HepG2 (cell line): ENCODE data around the gene BAZ1B. TPM values are rescaled to one million over a fixed set of nuclear protein-coding genes. Genes with fewer than 3 reads are reported as not detected.
A peak's percentile ranks its signal among the peaks of the same experiment; 100 is the strongest.

Experiments
- ATAC-seq: fragments of 200-7000 bp; cut with Tn5 transposase; 3 replicates; pipeline ENCODE4 v1.9.1; 2020; ENCODE audit warnings: mild to moderate bottlenecking, moderate library complexity
- BruUV-seq: library from RNA; stranded (reverse); fragments of 400-500 nt; replicated peaks from 2 replicates; lab custom pipeline; 2021; lab: Mats Ljungman, UMichigan
- CTCF ChIA-PET: fragments of 300-600 bp; formaldehyde crosslinking; extraction: SDS; loops from one replicate; lab custom pipeline; 2021; ENCODE audit warnings: low total read pairs, inconsistent platforms, low intra/inter-chr PET ratio; lab: Yijun Ruan, JAX
- POLR2A ChIA-PET: fragments of 350-600 bp; sonication (Branson Sonifier 250); formaldehyde crosslinking; loops from one replicate; lab custom pipeline; 2020; ENCODE audit warnings: antibody characterized with exemption, inconsistent platforms; lab: Yijun Ruan, JAX
- DNase-seq: peaks from one replicate; pipeline ENCODE4 v3.0.0-alpha.2; 2015; ENCODE audit warnings: low spot score
- FAIRE-seq: peaks from 3 replicates; lab custom pipeline; 2011; peaks lifted over from hg19 to GRCh38; lab: Jason Lieb, UNC
- H2AFZ ChIP-seq: one replicate; pipeline ENCODE4 v1.6.1; 2011; ENCODE audit warnings: low read length, inconsistent platforms
- H3K27ac ChIP-seq: fragments of 300-600 bp; 3 replicates; pipeline ENCODE4 v1.8.0; 2011; ENCODE audit warnings: mixed run types, mild to moderate bottlenecking, mixed read lengths, low read length, inconsistent platforms; ENCODE audit not compliant: insufficient read depth; ENCODE audit errors: extremely low read length
- H3K27me3 ChIP-seq, 2 experiments: fragments of 200-600 bp in 1 of 2; 2 replicates in 1 of 2; 3 replicates in 1 of 2; pipeline versions ENCODE4 v1.6.0 to v1.8.0; 2011; ENCODE audit warnings: low read length in 2 of 2, mild to moderate bottlenecking in 2 of 2, moderate library complexity in 2 of 2, inconsistent platforms in 1 of 2; ENCODE audit not compliant: insufficient read depth in 2 of 2, control insufficient read depth in 1 of 2
- H3K36me3 ChIP-seq, 2 experiments: fragments of 200-600 bp in 1 of 2; replicated peaks in 1 of 2; 2 replicates in 1 of 2; 3 replicates in 1 of 2; pipeline versions ENCODE4 v1.5.1 to v1.8.0; 2011; ENCODE audit warnings: low read length in 2 of 2, inconsistent platforms in 1 of 2; ENCODE audit not compliant: insufficient read depth in 2 of 2, control insufficient read depth in 1 of 2
- H3K4me1 ChIP-seq: 2 replicates; pipeline ENCODE4 v1.5.1; 2012; ENCODE audit warnings: low read length, inconsistent platforms; ENCODE audit not compliant: insufficient read depth
- H3K4me2 ChIP-seq: 2 replicates; pipeline ENCODE4 v1.6.0; 2011; ENCODE audit warnings: low read depth, low read length, inconsistent platforms
- H3K4me3 ChIP-seq, 3 experiments: fragments of 200-600 bp in 1 of 3; sonication (generic), shearing (Covaris generic) in 1 of 3; replicated peaks in 1 of 3; 2 replicates each; pipeline ENCODE4 v1.5.1; 2011 to 2016; ENCODE audit warnings: low read length in 3 of 3, inconsistent platforms in 2 of 3, low read depth in 2 of 3, mild to moderate bottlenecking in 2 of 3, control low read depth in 1 of 3, mixed read lengths in 1 of 3; ENCODE audit not compliant: insufficient read depth in 1 of 3
- H3K79me2 ChIP-seq: one replicate; pipeline ENCODE4 v1.6.1; 2011; ENCODE audit warnings: low read length, inconsistent platforms; ENCODE audit not compliant: insufficient read depth
- H3K9ac ChIP-seq: 2 replicates; pipeline ENCODE4 v1.6.0; 2011; ENCODE audit warnings: mild to moderate bottlenecking, low read depth, low read length, inconsistent platforms; ENCODE audit not compliant: insufficient read depth
- H3K9me3 ChIP-seq: 2 replicates; pipeline ENCODE4 v1.5.1; 2012; ENCODE audit warnings: mild to moderate bottlenecking, low read length
- H4K20me1 ChIP-seq: 2 replicates; pipeline ENCODE4 v1.6.0; 2011; ENCODE audit warnings: inconsistent platforms, mild to moderate bottlenecking, low read length, moderate library complexity; ENCODE audit not compliant: insufficient read depth
- CREM ChIP-seq, 2 experiments: sonication (generic) in 1 of 2; formaldehyde crosslinking in 1 of 2; IDR thresholded peaks; 2 replicates each; pipeline versions ENCODE4 v1.4.0 to v1.6.1; 2016 to 2020; ENCODE audit warnings: antibody characterized with exemption in 1 of 2, mild to moderate bottlenecking in 1 of 2, missing genetic modification reagents in 1 of 2
- DNMT3B ChIP-seq: conservative IDR thresholded peaks from 2 replicates; pipeline ENCODE4 v1.6.1; 2016; ENCODE audit warnings: missing biosample characterization, control low read depth
- EHMT2 ChIP-seq: fragments of 200-600 bp; sonication (generic); IDR thresholded peaks from 2 replicates; pipeline ENCODE4 v1.7.0; 2017; ENCODE audit warnings: antibody characterized with exemption, low read depth, low read length, borderline replicate concordance
- ELK4 ChIP-seq: sonication (generic); formaldehyde crosslinking; IDR thresholded peaks from 2 replicates; pipeline ENCODE4 v1.9.0; 2021; ENCODE audit warnings: missing genetic modification reagents, borderline replicate concordance
- GLI4 ChIP-seq: sonication (generic); formaldehyde crosslinking; IDR thresholded peaks from 2 replicates; pipeline ENCODE4 v1.5.1; 2020; ENCODE audit warnings: missing genetic modification reagents, mild to moderate bottlenecking, moderate library complexity, borderline replicate concordance
- MAZ ChIP-seq, 2 experiments: sonication (generic) in 1 of 2; formaldehyde crosslinking in 1 of 2; IDR thresholded peaks; 2 replicates each; pipeline versions ENCODE4 v1.5.0 to v1.6.1; 2012 to 2020; ENCODE audit warnings: low read depth in 2 of 2, mild to moderate bottlenecking in 2 of 2, borderline replicate concordance in 1 of 2, improper control_type of control experiment in 1 of 2, low read length in 1 of 2, missing genetic modification reagents in 1 of 2, moderate library complexity in 1 of 2
- XRCC5 ChIP-seq: fragments of 200-400 bp; formaldehyde crosslinking; optimal IDR thresholded peaks from 2 replicates; pipeline ENCODE3; 2017; ENCODE audit warnings: mild to moderate bottlenecking, low read length
- ZNF615 ChIP-seq: sonication (generic); formaldehyde crosslinking; IDR thresholded peaks from 2 replicates; pipeline ENCODE4 v1.5.0; 2020; ENCODE audit warnings: mild to moderate bottlenecking, missing genetic modification reagents, borderline replicate concordance
- ZNF674 ChIP-seq: sonication (generic); formaldehyde crosslinking; IDR thresholded peaks from 2 replicates; pipeline ENCODE4 v1.5.0; 2020; ENCODE audit warnings: low read depth, mild to moderate bottlenecking, missing genetic modification reagents
- WGBS: methylation state at CpG from one replicate; pipeline ENCODE4 v1.1.6; 2017; ENCODE audit warnings: low lambda C conversion rate; 5-methylcytosine and 5-hydroxymethylcytosine counted together
- in situ Hi-C: cut with HindIII; loops from 2 replicates; pipeline ENCODE4 v1.10.0; 2017; ENCODE audit warnings: low pct_unique_long_range_greater_than_20kb; ENCODE audit not compliant: extremely low pct_ligation_motif_present
- intact Hi-C: fragments of 100-400 bp; cut with micrococcal nuclease; formaldehyde crosslinking; loops from one replicate; pipeline ENCODE4 v1.10.0; 2022; ENCODE audit not compliant: unreplicated experiment
- polyA plus RNA-seq, 8 experiments: library from polyadenylated mRNA; depleted of rRNA in 3 of 8; stranded (reverse) in 7 of 8; unstranded in 1 of 8; fragments of >200 nt; fragmentation: Illumina TruSeq in 4 of 8; extraction: Trizol in 4 of 8; gene quantifications; 2 replicates each; pipeline versions ENCODE4 v1.2.1 to v1.2.3, GENCODE V29; 2011 to 2016; ENCODE audit warnings: low read depth in 4 of 8, missing spikeins in 1 of 8, mixed read lengths in 1 of 8; ENCODE audit not compliant: insufficient read depth in 1 of 8
- total RNA-seq, 5 experiments: library from RNA; depleted of rRNA; stranded (reverse); fragments of >200 nt; fragmentation: Illumina TruSeq; extraction: Trizol; gene quantifications; 2 replicates each; pipeline ENCODE4 v1.2.3, GENCODE V29; 2016; ENCODE audit warnings: low read depth in 1 of 5

Gene BAZ1B
- total and polyA plus RNA-seq, 2 of the 13 experiments (the other 11 are each of a cell fraction or from before 2014, with no cell fraction given), result 18.6 to 69.4 TPM

- POLR2A ChIA-PET, result interaction anchor here (0.6 to 2.5 kb wide), 8 partner anchors 22 to 214 kb away, joined by 3 to 17 read pairs (median 5); partner anchors contain the start of genes BCL7B and TBL2
- CTCF ChIA-PET, result no interaction called here
- intact Hi-C loops, result loop anchor here (5.0 kb wide), 1 partner anchor 36 kb away; the partner anchor contains the start of gene BCL7B
- TF ChIP-seq ZNF674 (CRISPR knock-in tag) (0 out of 2 replicates have a peak, but pooled peaks have one; percentile 11), ELK4 (no peak), XRCC5 (peak; percentile 32), CREM (IDR thresholded peaks at IDR 0.05) (no peak), CREM (CRISPR knock-in tag; IDR thresholded peaks at IDR 0.05) (no peak), MAZ (IDR thresholded peaks at IDR 0.05; ENCODE audit: borderline replicate concordance, low read depth, low read length) (no peak), MAZ (CRISPR knock-in tag; IDR thresholded peaks at IDR 0.05; ENCODE audit: low read depth) (0 out of 2 replicates have a peak, but pooled peaks have one; percentile 34), DNMT3B (CRISPR knock-in tag) (0 out of 2 replicates have a peak, but pooled peaks have one; percentile 31), EHMT2 (no peak), GLI4 (no peak), ZNF615 (CRISPR knock-in tag) (0 out of 2 replicates have a peak, but pooled peaks have one; percentile 60)
- Histone ChIP-seq H3K4me2 (peak overlapping the region; percentile 87), H3K36me3 (peaks cover 5 to 23% of the 10 kb centered on the region in 2 experiments; a peak in 4 of 5 replicates), H3K27ac (peak overlapping the region; percentile 91), H3K4me1 (peaks cover 31% of the 10 kb centered on the region), H3K79me2 (peaks cover 51% of the 10 kb centered on the region), H3K27me3 (no peaks in the 10 kb centered on the region; a peak in 1 of 5 replicates), H3K9ac (peak overlapping the region; percentile 91), H3K4me3 (peak overlapping the region; percentile 80 to 89 (median 82)), H2AFZ (no peak overlapping the region), H3K9me3 (no peaks in the 10 kb centered on the region), H4K20me1 (peaks cover 15% of the 10 kb centered on the region)
- DNase-seq (no peak), FAIRE-seq (no peak), ATAC-seq (no peak)
- TSS peak; percentile 50 for BruUV-seq
- 2% methylated on average over 29 of the region's 36 CpGs for WGBS
- in situ Hi-C loops, result no loop called here
Observed at GRCh38 chr7:73520673-73521635, 1.1 kb downstream of the BAZ1B start.
